Transverse colon (tissue), 4 donors: Measurements from ENCODE around the gene ADRA2A. TPM values are rescaled to one million over a fixed set of nuclear protein-coding genes. Genes with fewer than 3 reads are reported as not detected.

ENCODE experiments used
- DNase-seq: peaks from one replicate; pipeline ENCODE4 v3.0.0-alpha.2; 2019
- H3K27ac ChIP-seq, 4 donors: fragments of 200-600 bp; sonication (generic); 2 replicates each; pipeline ENCODE4 v1.5.1; 2016 to 2018; ENCODE audit warnings: inconsistent platforms in 4 of 4
- H3K27me3 ChIP-seq: fragments of 200-600 bp; sonication (generic); 2 replicates; pipeline ENCODE4 v1.5.1; 2017; ENCODE audit warnings: inconsistent platforms
- H3K36me3 ChIP-seq, 4 donors: fragments of 200-600 bp; sonication (generic); 2 replicates each; pipeline ENCODE4 v1.5.1; 2017 to 2019; ENCODE audit warnings: inconsistent platforms in 4 of 4
- H3K4me1 ChIP-seq, 4 donors: fragments of 200-600 bp; sonication (generic); 2 replicates each; pipeline ENCODE4 v1.5.1; 2017 to 2020; ENCODE audit warnings: inconsistent platforms in 4 of 4
- H3K4me3 ChIP-seq, 4 donors: fragments of 200-600 bp; sonication (generic); 1 replicate in 1 of 4; 2 replicates in 3 of 4; pipeline versions ENCODE4 v1.5.1 to v1.6.1; 2017 to 2019; ENCODE audit warnings: inconsistent platforms in 4 of 4
- H3K9me3 ChIP-seq, 2 donors: fragments of 200-600 bp; sonication (generic); 2 replicates each; pipeline ENCODE4 v1.5.1; 2017 to 2019; ENCODE audit warnings: inconsistent platforms in 2 of 2
- CTCF ChIP-seq, 5 experiments: fragments of 200-600 bp in 3 of 5; fragments of 450-650 bp in 2 of 5; sonication (generic) in 3 of 5; IDR thresholded peaks; 1 replicate in 2 of 5; 2 replicates in 3 of 5; pipeline ENCODE4 v1.5.1; 2016 to 2017; ENCODE audit warnings: antibody characterized with exemption in 5 of 5, inconsistent platforms in 3 of 5, mild to moderate bottlenecking in 2 of 5, moderate library complexity in 1 of 5
- EP300 ChIP-seq: sonication (generic); formaldehyde crosslinking; IDR thresholded peaks from one replicate; pipeline ENCODE4 v1.6.1; 2017; ENCODE audit warnings: antibody characterized with exemption, low read depth
- POLR2A ChIP-seq: fragments of 450-650 bp; IDR thresholded peaks from one replicate; pipeline ENCODE4 v1.6.1; 2016; ENCODE audit warnings: antibody characterized with exemption, mild to moderate bottlenecking, moderate library complexity
- POLR2AphosphoS5 ChIP-seq, 3 donors: sonication (generic); formaldehyde crosslinking; IDR thresholded peaks; one replicate each; pipeline ENCODE4 v1.6.1; 2016; ENCODE audit warnings: antibody characterized with exemption in 3 of 3
- WGBS, 2 donors: methylation state at CpG; one replicate each; pipeline ENCODE4 v1.1.5; 2018; ENCODE audit warnings: low coverage in 1 of 2; 5-methylcytosine and 5-hydroxymethylcytosine counted together
- in situ Hi-C, 4 donors: fragments of 200-750 bp; cut with MboI; loops; one replicate each; pipeline versions ENCODE4 v1.15.0 to v1.15.1; 2017; ENCODE audit warnings: low sequenced_read_pairs in 3 of 4, low pct_ligation_motif_present in 1 of 4, low pct_unique_long_range_greater_than_20kb in 1 of 4
- intact Hi-C: fragments of 100-400 bp; cut with DNase I; formaldehyde crosslinking; loops from one replicate; pipeline ENCODE4 v1.15.1; 2023; ENCODE audit warnings: low total_unique reads
- total RNA-seq, 4 donors: library from RNA; depleted of rRNA; stranded (reverse); fragments of >200 nt; gene quantifications; one replicate each; pipeline ENCODE4 v1.1.0, GENCODE V29; 2016

The ADRA2A gene
- total RNA-seq, result 10 to 100 TPM; 11.9 to 53.5 (median 17.7) TPM

- WGBS, 2 donors, result 0% methylated on average over 53 of the region's 79 CpGs; no CpG with 5 or more reads in 1 of the 2 donors
Observed at GRCh38 chr10:111076682-111077478, at the start of gene ADRA2A. ADRA2A (plus strand) TSS chr10:111077029; CDS start chr10:111077997, 968 bp downstream.

GRCh38 chr10:111030042-111030750 lies 46.6 kb upstream of the ADRA2A start:
- DNase-seq, result no peak
- H3K27ac ChIP-seq, result no peak overlapping the region
- peaks cover 0 to 7% of the 10 kb centered on the region in 2 donors for H3K9me3 ChIP-seq
- 95 to 100% methylated on average over 3 to 9 of the region's 9 CpGs for WGBS, 2 donors
- H3K4me1 ChIP-seq, result no peaks in the 10 kb centered on the region
- H3K36me3 ChIP-seq, result no peaks in the 10 kb centered on the region
- H3K4me3 ChIP-seq, result no peak overlapping the region
- TF ChIP-seq CTCF (IDR thresholded peaks at IDR 0.05), result no peak
- no peak for TF ChIP-seq POLR2AphosphoS5 (IDR thresholded peaks at IDR 0.05)
- no peak for TF ChIP-seq POLR2A
- no peak for TF ChIP-seq EP300
- intact Hi-C loops, result no loop called here
- in situ Hi-C loops, result no loop called here
- H3K27me3 ChIP-seq, result no peaks in the 10 kb centered on the region

More at GRCh38 chr10:111076682-111077478, at the start of gene ADRA2A:
- H3K9me3 ChIP-seq, result no peaks in the 10 kb centered on the region
- DNase-seq, result peak; percentile 44
- peak within 1 kb of the TSS; percentile 38 to 62 (median 45) for H3K4me3 ChIP-seq
- H3K27me3 ChIP-seq, result peaks cover 60% of the 10 kb centered on the region
- no peak for TF ChIP-seq EP300
- no peak for TF ChIP-seq CTCF (IDR thresholded peaks at IDR 0.05)
- peak in 2 of 3 donors; percentile 45 to 47 for TF ChIP-seq POLR2AphosphoS5 (IDR thresholded peaks at IDR 0.05)
- TF ChIP-seq POLR2A, result peak; percentile 63
- H3K36me3 ChIP-seq, result no peaks in the 10 kb centered on the region
- intact Hi-C loops, result no loop called here
- in situ Hi-C loops, result no loop called here
- peaks cover 3 to 40% (median 25%) of the 10 kb centered on the region in 4 donors for H3K4me1 ChIP-seq
- H3K27ac ChIP-seq, result peak within 1 kb of the TSS; percentile 31 to 70 (median 49)

- in situ Hi-C loops (no loop called here), intact Hi-C loops (no loop called here)
- no peaks in the 10 kb centered on the region for H3K36me3 ChIP-seq
- H3K4me3 ChIP-seq, result no peak overlapping the region
- WGBS, 2 donors, result 84 to 89% methylated on average over 2 of the region's 2 CpGs
- H3K4me1 ChIP-seq, result no peaks in the 10 kb centered on the region
- H3K9me3 ChIP-seq, result peaks cover 8 to 13% of the 10 kb centered on the region in 2 donors
- no peak for DNase-seq
- no peaks in the 10 kb centered on the region for H3K27me3 ChIP-seq
- no peak overlapping the region for H3K27ac ChIP-seq
- TF ChIP-seq EP300 (no peak), CTCF (IDR thresholded peaks at IDR 0.05) (no peak), POLR2A (no peak), POLR2AphosphoS5 (IDR thresholded peaks at IDR 0.05) (no peak)
Observed at GRCh38 chr10:111034598-111035310, 42.1 kb upstream of the ADRA2A start.

GRCh38 chr10:111035542-111035941 lies 41.3 kb upstream of the ADRA2A start:
- H3K27ac ChIP-seq, result no peak overlapping the region
- no peak for DNase-seq
- intact Hi-C loops (no loop called here), in situ Hi-C loops (no loop called here)
- H3K36me3 ChIP-seq, result no peaks in the 10 kb centered on the region
- H3K4me1 ChIP-seq, result no peaks in the 10 kb centered on the region
- TF ChIP-seq POLR2A (no peak), EP300 (no peak)
- peaks cover 15 to 17% of the 10 kb centered on the region in 2 donors for H3K9me3 ChIP-seq
- no peak overlapping the region for H3K4me3 ChIP-seq
- H3K27me3 ChIP-seq, result no peaks in the 10 kb centered on the region
